Activated CD8-positive, alpha-beta T cell treated with anti-CD3 and anti-CD28 coated beads, Interleukin-2, amount 10 ng/mL, durations not matched to agents 7 days and 5 days (primary cell): ENCODE results near the gene LATS1. TPM values are rescaled to one million over a fixed set of nuclear protein-coding genes. Genes with fewer than 3 reads are reported as not detected.
A peak's percentile ranks its signal among the peaks of the same experiment; 100 is the strongest.
"Not testable (repeated sequence)": the region's sequence is repeated elsewhere in the genome, so short reads cannot be mapped to it uniquely, and the experiment has no call there.

Experiments
- ATAC-seq: fragments of 150-1000 bp; cut with Tn5 transposase; one replicate; pipeline ENCODE4 v1.10.0; 2021; ENCODE audit warnings: moderate library complexity
- CTCF ChIA-PET: fragments of 350-600 bp; sonication (Branson Sonifier 250); formaldehyde crosslinking; loops from one replicate; lab custom pipeline; 2021; ENCODE audit warnings: antibody characterized with exemption; lab: Charles Lee
- POLR2A ChIA-PET: fragments of 350-600 bp; sonication (Branson Sonifier 250); formaldehyde crosslinking; loops from one replicate; lab custom pipeline; 2021; ENCODE audit warnings: antibody characterized with exemption; lab: Charles Lee
- DNase-seq: peaks from one replicate; pipeline ENCODE4 v3.0.0-alpha.2; 2020
- H3K27ac Mint-ChIP-seq: one replicate; pipeline ENCODE4 v1.8.0; 2021; ENCODE audit warnings: mild to moderate bottlenecking, mixed read lengths
- H3K27me3 Mint-ChIP-seq: one replicate; pipeline ENCODE4 v1.8.0; 2021; ENCODE audit warnings: low read depth, mixed read lengths
- H3K36me3 Mint-ChIP-seq: one replicate; pipeline ENCODE4 v1.8.0; 2021; ENCODE audit warnings: low read depth, mixed read lengths
- H3K4me1 Mint-ChIP-seq: one replicate; pipeline ENCODE4 v1.8.0; 2021; ENCODE audit warnings: low read depth, mixed read lengths
- H3K4me3 Mint-ChIP-seq: one replicate; pipeline ENCODE4 v1.8.0; 2021; ENCODE audit warnings: mild to moderate bottlenecking, mixed read lengths
- H3K9me3 Mint-ChIP-seq: one replicate; pipeline ENCODE4 v1.8.0; 2022; ENCODE audit warnings: mixed read lengths; ENCODE audit not compliant: insufficient read depth
- total RNA-seq, 2 experiments: library from RNA; stranded (reverse); gene quantifications; one replicate each; pipeline ENCODE4 v1.2.3, GENCODE V29; 2021

LATS1 gene
- total RNA-seq, 2 experiments from 2014 or later = 33.2 to 33.9 TPM

DNA sequence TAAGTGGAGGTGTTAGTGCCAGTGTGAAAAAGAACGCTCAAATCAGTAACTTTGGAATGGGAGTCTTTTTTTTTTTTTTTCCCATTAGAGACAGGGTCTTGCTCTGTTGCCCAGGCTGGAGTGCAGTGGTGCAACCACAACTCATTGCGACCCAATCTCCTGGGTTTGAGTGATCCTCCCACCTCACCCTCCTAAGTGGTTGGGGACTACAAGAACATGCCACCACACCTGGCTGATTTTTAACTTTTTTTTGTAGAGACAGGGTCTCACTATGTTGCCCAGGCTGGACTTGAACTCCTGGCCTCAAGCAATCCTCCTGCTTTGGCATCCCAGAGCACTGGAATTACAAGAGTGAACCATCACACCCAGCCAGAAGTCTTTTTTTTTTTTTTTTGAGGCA, 19.7 kb downstream of the LATS1 start:
- ChIA-PET CTCF (interaction anchor here (1.9 kb wide), 2 partner anchors 11 to 19 kb away, joined by 6 to 8 read pairs; partner anchors contain the start of gene LATS1), POLR2A (no interaction called here)
- ATAC-seq (no peak), DNase-seq (no peak)
- H3K27ac Mint-ChIP-seq = no peak overlapping the region
- no peaks in the 10 kb centered on the region for H3K27me3 Mint-ChIP-seq
- peaks cover 19% of the 10 kb centered on the region for H3K4me1 Mint-ChIP-seq
- H3K36me3 Mint-ChIP-seq = peaks cover 29% of the 10 kb centered on the region
- no peak overlapping the region for H3K4me3 Mint-ChIP-seq
- H3K9me3 Mint-ChIP-seq = no peaks in the 10 kb centered on the region

DNA sequence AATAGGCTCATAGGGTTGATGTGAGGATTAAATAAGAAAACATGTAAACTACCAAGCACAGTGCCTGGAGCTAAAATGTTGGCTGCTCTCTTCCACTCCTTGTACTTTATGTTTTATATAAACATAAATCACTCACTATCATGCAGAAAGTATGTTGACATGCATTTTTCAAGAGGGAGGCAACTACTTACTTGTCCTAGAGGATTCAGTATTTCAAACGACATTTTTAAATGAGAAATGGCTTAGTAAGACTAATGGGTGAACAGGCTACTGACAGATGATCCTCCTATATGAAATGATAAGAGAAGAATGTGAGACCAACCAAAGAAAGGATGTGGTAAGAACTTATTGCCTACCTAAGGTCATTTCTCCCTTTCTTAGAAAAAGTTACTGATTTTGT, 21.0 kb downstream of the LATS1 start:
- POLR2A ChIA-PET = interaction anchor here (0.9 kb wide), 1 partner anchor 21 kb away, joined by 3 read pairs; the partner anchor contains the start of gene LATS1
- no peak for DNase-seq
- Mint-ChIP-seq H3K27me3 (no peaks in the 10 kb centered on the region), H3K36me3 (peaks cover 32% of the 10 kb centered on the region), H3K4me3 (no peak overlapping the region), H3K27ac (peak overlapping the region; percentile 57), H3K4me1 (peaks cover 19% of the 10 kb centered on the region), H3K9me3 (no peaks in the 10 kb centered on the region)
- ATAC-seq = no peak
- CTCF ChIA-PET = interaction anchor here (1.9 kb wide), 1 partner anchor 21 kb away, joined by 8 read pairs; the partner anchor contains the start of gene LATS1

DNA sequence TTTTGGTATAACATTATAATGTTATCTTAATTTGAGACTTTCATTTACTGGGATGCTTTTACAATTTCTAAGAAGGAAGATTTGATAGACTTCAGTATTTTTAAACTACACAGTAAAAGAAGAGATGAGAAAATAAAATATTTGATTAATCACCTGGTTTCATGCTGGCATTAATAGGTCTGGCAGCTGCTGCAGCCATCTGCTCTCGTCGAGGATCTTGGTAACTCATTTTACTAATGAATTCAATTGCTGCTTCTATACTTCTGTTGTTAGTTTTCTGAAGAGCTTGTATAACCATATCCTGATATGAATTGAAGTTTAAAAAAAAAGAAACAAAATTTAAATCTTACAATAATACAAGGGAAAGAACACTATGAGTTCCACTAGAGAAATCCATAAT, 23.0 kb downstream of the LATS1 start:
- ChIA-PET CTCF (no interaction called here), POLR2A (no interaction called here)
- H3K4me1 Mint-ChIP-seq = peaks cover 23% of the 10 kb centered on the region
- no peak for ATAC-seq
- no peak overlapping the region for H3K4me3 Mint-ChIP-seq
- H3K36me3 Mint-ChIP-seq = peaks cover 37% of the 10 kb centered on the region
- no peaks in the 10 kb centered on the region for H3K27me3 Mint-ChIP-seq
- DNase-seq = no peak
- no peaks in the 10 kb centered on the region for H3K9me3 Mint-ChIP-seq
- H3K27ac Mint-ChIP-seq = no peak overlapping the region

DNA sequence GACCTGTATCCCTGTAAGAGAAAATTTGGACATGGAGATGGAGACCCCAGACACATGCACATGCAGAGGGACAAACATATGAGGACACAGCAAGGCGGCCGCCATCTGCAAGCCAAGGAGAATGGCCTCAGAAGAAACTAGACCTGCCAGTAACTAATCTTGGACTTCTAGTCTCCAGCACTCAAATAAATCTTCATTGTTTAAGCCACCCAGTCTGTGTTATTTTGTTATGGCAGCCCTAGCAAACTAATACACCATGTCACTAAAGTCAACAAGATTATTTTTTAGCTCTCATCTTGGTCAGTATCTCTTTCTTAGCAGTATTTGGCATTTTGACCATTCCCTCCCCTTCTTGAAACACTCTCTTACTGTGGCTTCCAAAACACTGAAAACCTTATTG, 26.7 kb downstream of the LATS1 start:
- POLR2A ChIA-PET = no interaction called here
- Mint-ChIP-seq H3K4me1 (peaks cover 28% of the 10 kb centered on the region), H3K36me3 (peaks cover 43% of the 10 kb centered on the region), H3K27me3 (no peaks in the 10 kb centered on the region), H3K9me3 (no peaks in the 10 kb centered on the region), H3K4me3 (no peak overlapping the region), H3K27ac (no peak overlapping the region)
- CTCF ChIA-PET = no interaction called here
- no peak for DNase-seq
- ATAC-seq = no peak

DNA sequence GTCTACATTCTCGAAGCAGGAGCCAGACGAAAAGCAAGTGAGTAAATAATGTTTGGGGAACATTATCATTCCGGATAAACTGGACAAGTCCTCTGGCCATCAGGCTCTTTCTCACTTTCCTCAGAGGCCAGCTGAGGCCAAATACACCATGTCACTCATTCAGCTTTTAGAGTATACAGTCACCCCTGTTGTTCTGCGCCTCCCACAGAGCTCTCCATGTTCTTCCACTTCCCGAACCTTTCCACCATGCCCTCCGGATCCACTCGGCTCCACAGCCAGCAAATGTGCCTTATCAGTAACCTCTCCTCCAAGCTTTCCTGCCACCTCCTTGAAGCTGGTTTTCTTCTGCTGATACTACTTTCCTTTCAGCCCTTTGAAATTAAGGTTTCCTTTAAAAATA, 31.7 kb downstream of the LATS1 start:
- DNase-seq (no peak), ATAC-seq (peak; percentile 26)
- Mint-ChIP-seq H3K4me3 (no peak overlapping the region), H3K27ac (peak overlapping the region; percentile 26), H3K36me3 (peaks cover 43% of the 10 kb centered on the region), H3K4me1 (peaks cover 29% of the 10 kb centered on the region), H3K27me3 (no peaks in the 10 kb centered on the region), H3K9me3 (no peaks in the 10 kb centered on the region)
- CTCF ChIA-PET = interaction anchor here (0.8 to 1.2 kb wide), 4 partner anchors 12 to 33 kb away, joined by 3 to 6 read pairs (median 4); no protein-coding TSS in a partner anchor
- POLR2A ChIA-PET = interaction anchor here (0.7 to 1.4 kb wide), 3 partner anchors 24 to 32 kb away, joined by 3 read pairs; no protein-coding TSS in a partner anchor

DNA sequence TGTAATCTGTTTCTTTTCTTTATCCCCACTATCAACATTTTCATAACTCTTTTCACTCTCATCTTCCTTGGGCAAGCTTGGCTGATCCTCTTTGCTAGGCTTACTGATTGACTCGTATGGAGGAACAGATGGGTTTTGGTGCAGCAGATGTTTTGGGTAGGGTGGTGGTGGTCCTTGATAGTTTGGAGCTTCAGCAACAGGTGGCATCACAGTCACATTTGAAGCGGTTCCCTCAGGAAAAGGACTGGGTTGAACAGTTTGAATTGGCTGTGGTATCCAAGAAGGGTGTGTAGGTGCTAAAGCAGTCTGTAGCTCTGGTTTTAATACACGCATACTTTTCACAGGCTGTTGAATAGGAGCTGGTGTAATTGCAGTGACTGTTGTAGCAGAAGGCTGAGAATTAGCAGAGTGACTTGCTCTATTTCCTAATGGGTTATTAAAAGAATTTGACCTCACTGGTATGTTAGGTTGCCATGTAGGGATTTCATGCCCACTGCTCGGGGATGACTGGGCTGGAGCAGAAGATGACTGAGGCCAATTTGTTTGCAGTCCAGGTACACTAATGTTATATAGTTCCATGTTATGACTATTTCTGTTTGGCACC, 34.5 kb downstream of the LATS1 start:
- CTCF ChIA-PET = interaction anchor here (1.2 kb wide), 1 partner anchor 20 kb away, joined by 3 read pairs; no protein-coding TSS in a partner anchor
- H3K36me3 Mint-ChIP-seq = peaks cover 42% of the 10 kb centered on the region
- H3K4me1 Mint-ChIP-seq = peaks cover 21% of the 10 kb centered on the region
- ATAC-seq = no peak
- no peaks in the 10 kb centered on the region for H3K27me3 Mint-ChIP-seq
- POLR2A ChIA-PET = no interaction called here
- H3K4me3 Mint-ChIP-seq = no peak overlapping the region
- H3K9me3 Mint-ChIP-seq = no peaks in the 10 kb centered on the region
- no peak for DNase-seq
- H3K27ac Mint-ChIP-seq = no peak overlapping the region

DNA sequence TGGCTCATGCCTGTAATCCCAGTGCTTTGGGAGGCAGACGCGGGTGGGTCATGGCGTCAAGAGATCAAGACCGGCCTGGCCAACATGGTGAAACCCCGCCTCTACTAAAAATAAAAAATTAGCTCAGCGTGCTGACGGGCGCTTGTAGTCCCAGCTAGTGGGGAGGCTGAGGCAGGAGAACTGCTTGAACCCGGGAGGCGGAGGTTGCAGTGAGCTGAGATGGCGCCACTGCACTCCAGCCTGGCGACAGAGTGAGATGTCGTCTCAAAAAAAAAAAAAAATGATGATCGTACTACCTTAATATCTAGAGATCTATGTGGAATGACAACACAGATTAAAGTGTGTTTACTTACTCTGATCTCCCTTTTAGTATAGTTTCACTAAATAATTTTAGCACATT, 36.1 kb downstream of the LATS1 start:
- H3K27ac Mint-ChIP-seq, CTCF ChIA-PET, DNase-seq, H3K27me3 Mint-ChIP-seq, H3K4me3 Mint-ChIP-seq, ATAC-seq, H3K9me3 Mint-ChIP-seq: not testable (repeated sequence)
- Mint-ChIP-seq H3K36me3 (peaks cover 50% of the 10 kb centered on the region), H3K4me1 (peaks cover 11% of the 10 kb centered on the region)
- POLR2A ChIA-PET = interaction anchor here (0.6 kb wide), 2 partner anchors 30 to 187 kb away, joined by 3 read pairs; no protein-coding TSS in a partner anchor

DNA sequence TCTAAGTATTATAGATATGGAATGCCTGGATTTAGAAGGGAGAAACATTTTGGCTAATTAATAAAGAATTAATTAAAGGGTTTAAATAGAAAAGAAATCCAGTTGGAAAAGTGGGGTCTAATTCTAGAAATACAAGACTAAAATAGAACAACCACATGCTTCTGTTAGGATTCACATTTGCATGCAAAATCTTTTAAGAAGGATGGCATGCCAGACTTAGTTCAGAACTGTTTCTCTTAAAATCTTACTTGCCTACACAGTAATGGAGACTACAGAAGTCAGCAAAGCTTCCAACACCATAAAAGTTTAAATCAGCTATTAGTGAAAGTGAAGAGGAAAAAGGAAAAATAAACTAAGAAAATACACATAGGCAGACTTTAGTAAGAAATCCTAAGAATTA, 36.7 kb downstream of the LATS1 start:
- Mint-ChIP-seq H3K9me3 (no peaks in the 10 kb centered on the region), H3K4me3 (no peak overlapping the region), H3K27me3 (no peaks in the 10 kb centered on the region), H3K27ac (no peak overlapping the region), H3K4me1 (peaks cover 5% of the 10 kb centered on the region), H3K36me3 (peaks cover 49% of the 10 kb centered on the region)
- ATAC-seq = no peak
- ChIA-PET POLR2A (no interaction called here), CTCF (no interaction called here)
- DNase-seq = no peak

DNA sequence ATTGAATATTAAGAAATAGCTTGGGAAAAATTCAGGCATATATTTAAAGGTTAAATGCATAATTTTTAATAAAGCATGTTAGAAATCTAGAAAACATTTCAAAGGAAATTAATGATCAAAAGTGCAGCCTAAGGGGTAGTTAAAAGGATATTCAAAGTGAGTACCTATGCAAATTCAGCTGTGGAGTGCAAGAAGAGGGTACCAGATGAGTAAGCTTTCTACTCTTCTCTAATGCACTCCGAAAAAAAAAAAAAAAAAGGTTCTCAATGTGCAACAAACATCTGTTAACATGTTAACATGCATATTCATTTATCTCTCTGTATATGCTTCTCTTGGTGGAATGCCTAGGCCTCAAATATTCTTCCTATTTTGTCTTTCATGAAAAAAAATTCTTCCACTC, 37.4 kb downstream of the LATS1 start:
- ATAC-seq (no peak), DNase-seq (no peak)
- no peaks in the 10 kb centered on the region for H3K9me3 Mint-ChIP-seq
- H3K27ac Mint-ChIP-seq = no peak overlapping the region
- no peaks in the 10 kb centered on the region for H3K4me1 Mint-ChIP-seq
- H3K4me3 Mint-ChIP-seq = no peak overlapping the region
- peaks cover 49% of the 10 kb centered on the region for H3K36me3 Mint-ChIP-seq
- ChIA-PET POLR2A (no interaction called here), CTCF (no interaction called here)
- H3K27me3 Mint-ChIP-seq = no peaks in the 10 kb centered on the region

DNA sequence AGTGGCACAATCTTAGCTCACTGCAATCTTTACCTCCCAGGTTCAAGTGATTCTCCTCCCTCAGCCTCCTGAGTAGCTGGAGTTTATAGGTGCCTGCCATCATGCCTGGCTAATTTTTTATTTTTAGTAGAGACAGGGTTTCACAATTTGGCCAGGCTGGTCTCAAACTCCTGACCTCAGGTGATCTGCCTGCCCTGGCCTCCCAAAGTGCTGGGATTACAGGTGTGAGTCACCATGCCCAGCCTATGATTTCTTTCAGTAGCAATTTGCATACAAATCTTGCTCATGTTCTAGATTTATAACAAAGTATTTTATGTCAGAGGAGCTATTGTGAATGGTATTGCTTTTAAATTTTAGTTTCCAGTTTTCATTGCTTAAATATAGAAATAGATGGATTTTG, 45.6 kb downstream of the LATS1 start:
- DNase-seq = not testable (repeated sequence)

DNA sequence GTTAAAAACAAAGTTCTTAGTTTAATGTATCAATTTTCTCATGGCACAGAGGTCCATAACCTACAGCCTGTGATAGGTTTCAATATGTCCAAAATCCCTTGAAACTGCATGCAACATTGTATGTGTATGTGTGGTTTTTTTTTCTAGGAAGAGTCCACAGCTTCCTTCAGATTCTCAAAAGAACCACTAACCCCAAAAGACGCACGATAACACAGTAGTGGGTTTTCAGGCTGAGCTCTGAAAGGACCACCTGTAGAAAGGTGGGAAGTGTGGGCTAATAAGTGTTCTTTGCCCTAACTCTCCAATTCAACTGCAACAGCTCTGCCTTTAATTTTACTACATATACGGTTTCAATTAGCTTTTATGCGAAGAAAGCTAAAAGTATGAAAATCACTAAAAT, 57.9 kb downstream of the LATS1 start:
- no peaks in the 10 kb centered on the region for H3K9me3 Mint-ChIP-seq
- peaks cover 24% of the 10 kb centered on the region for H3K4me1 Mint-ChIP-seq
- no peak for DNase-seq
- CTCF ChIA-PET = interaction anchor here (1.0 to 1.8 kb wide), 3 partner anchors 12 to 95 kb away, joined by 4 to 5 read pairs (median 4); no protein-coding TSS in a partner anchor
- peaks cover 44% of the 10 kb centered on the region for H3K36me3 Mint-ChIP-seq
- H3K27me3 Mint-ChIP-seq = no peaks in the 10 kb centered on the region
- H3K4me3 Mint-ChIP-seq = no peak overlapping the region
- peak; percentile 67 for ATAC-seq
- peak overlapping the region; percentile 5 for H3K27ac Mint-ChIP-seq
- POLR2A ChIA-PET = interaction anchor here (0.9 kb wide), 1 partner anchor 13 kb away, joined by 3 read pairs; no protein-coding TSS in a partner anchor

More for the DNA sequence above, 45.6 kb downstream of the LATS1 start:
- POLR2A ChIA-PET, H3K27ac Mint-ChIP-seq, H3K4me3 Mint-ChIP-seq, H3K27me3 Mint-ChIP-seq, ATAC-seq, H3K9me3 Mint-ChIP-seq: not testable (repeated sequence)
- Mint-ChIP-seq H3K4me1 (peaks cover 11% of the 10 kb centered on the region), H3K36me3 (peaks cover 55% of the 10 kb centered on the region)
- CTCF ChIA-PET = interaction anchor here (1.7 kb wide), 1 partner anchor 12 kb away, joined by 5 read pairs; no protein-coding TSS in a partner anchor

DNA sequence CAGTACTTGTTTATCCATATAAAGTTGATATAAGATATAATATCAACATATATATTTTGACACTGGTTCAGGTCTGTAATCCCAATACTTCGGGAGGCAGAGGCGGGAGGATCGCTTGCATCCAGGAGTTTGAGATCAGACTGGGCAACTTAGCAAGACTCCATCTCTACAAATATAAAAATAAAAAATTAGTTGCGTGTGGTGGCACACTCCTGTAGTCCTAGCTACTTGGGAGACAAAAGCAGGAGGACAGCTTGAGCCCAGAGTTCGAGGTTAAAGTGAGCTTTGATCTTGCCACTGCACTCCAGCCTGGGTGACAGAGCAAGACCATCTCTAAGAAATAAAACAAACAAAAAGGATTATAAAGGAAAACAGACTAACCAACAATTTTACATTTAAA, 60.5 kb downstream of the LATS1 start:
- Mint-ChIP-seq H3K27ac (no peak overlapping the region), H3K4me3 (no peak overlapping the region), H3K9me3 (no peaks in the 10 kb centered on the region), H3K27me3 (no peaks in the 10 kb centered on the region), H3K36me3 (peaks cover 31% of the 10 kb centered on the region), H3K4me1 (peaks cover 24% of the 10 kb centered on the region)
- DNase-seq (no peak), ATAC-seq (no peak)
- POLR2A ChIA-PET = no interaction called here
- CTCF ChIA-PET = no interaction called here
